ENCODE results near the gene CELF2.

CELF2 gene

DNA sequence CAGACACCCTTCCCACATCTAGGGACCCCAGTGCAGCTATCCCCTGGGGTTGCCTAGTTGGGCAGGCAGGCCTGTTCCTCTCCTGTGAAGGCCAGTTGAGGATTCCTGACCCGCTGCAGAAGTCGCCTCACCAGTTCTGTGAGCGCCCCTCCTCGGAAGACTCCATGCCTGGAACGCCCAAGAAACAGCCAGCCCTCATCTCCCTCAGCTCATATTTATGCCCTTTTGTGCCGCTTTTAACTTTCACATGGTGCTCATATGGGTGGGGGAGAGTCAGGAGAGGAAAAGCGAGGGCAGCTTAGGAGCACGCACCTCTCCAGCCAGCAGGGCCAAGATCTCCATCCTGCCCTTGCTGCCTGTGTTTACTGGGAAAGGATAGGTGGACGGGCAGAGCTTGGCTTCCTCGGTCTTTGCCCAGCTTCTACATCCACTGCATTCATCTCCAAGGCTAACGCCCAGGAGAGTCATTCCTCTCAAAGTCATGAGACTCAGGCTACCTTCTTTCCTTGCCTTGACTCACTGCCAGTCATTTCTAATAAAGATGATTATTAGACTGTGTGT lies 307.2 kb downstream of the CELF2 start:
- TF ChIP-seq CREB5 (CRISPR knock-in tag; IDR thresholded peaks at IDR 0.05; ENCODE audit: low read depth) (no peak), PPARA (CRISPR knock-in tag; IDR thresholded peaks at IDR 0.05; ENCODE audit: borderline replicate concordance) (no peak), ZNF565 (CRISPR knock-in tag; conservative IDR thresholded peaks at IDR 0.05; ENCODE audit: low read depth) (no peak), OSR1 (CRISPR knock-in tag; IDR thresholded peaks at IDR 0.05) (no peak)
- no peak for ATAC-seq

- TF ChIP-seq, protein P1, sequence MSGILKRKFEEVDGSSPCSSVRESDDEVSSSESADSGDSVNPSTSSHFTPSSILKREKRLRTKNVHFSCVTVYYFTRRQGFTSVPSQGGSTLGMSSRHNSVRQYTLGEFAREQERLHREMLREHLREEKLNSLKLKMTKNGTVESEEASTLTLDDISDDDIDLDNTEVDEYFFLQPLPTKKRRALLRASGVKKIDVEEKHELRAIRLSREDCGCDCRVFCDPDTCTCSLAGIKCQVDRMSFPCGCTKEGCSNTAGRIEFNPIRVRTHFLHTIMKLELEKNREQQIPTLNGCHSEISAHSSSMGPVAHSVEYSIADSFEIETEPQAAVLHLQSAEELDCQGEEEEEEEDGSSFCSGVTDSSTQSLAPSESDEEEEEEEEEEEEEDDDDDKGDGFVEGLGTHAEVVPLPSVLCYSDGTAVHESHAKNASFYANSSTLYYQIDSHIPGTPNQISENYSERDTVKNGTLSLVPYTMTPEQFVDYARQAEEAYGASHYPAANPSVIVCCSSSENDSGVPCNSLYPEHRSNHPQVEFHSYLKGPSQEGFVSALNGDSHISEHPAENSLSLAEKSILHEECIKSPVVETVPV (CRISPR knock-in tag; IDR thresholded peaks at IDR 0.05): no peak
- TF ChIP-seq ZNF8 (CRISPR knock-in tag; IDR thresholded peaks at IDR 0.05) (no peak), OSR1 (CRISPR knock-in tag; IDR thresholded peaks at IDR 0.05) (no peak), ZFP3 (CRISPR knock-in tag; IDR thresholded peaks at IDR 0.05) (no peak), CSDC2 (CRISPR knock-in tag; IDR thresholded peaks at IDR 0.05) (no peak), ESRRG (CRISPR knock-in tag; IDR thresholded peaks at IDR 0.05) (no peak), ZC3H10 (CRISPR knock-in tag; IDR thresholded peaks at IDR 0.05) (no peak), SNAI2 (CRISPR knock-in tag; IDR thresholded peaks at IDR 0.05) (no peak), GLIS3 (CRISPR knock-in tag; IDR thresholded peaks at IDR 0.05) (no peak), BACH2 (CRISPR knock-in tag; IDR thresholded peaks at IDR 0.05; ENCODE audit: borderline replicate concordance) (no peak), TCF4 (CRISPR knock-in tag; IDR thresholded peaks at IDR 0.05; ENCODE audit: borderline replicate concordance) (no peak), ZNF565 (CRISPR knock-in tag; conservative IDR thresholded peaks at IDR 0.05; ENCODE audit: low read depth) (no peak), TOX (CRISPR knock-in tag; IDR thresholded peaks at IDR 0.05; ENCODE audit: borderline replicate concordance) (no peak), RARB (CRISPR knock-in tag; IDR thresholded peaks at IDR 0.05) (no peak), CREB5 (CRISPR knock-in tag; IDR thresholded peaks at IDR 0.05; ENCODE audit: low read depth) (no peak), ZNF70 (CRISPR knock-in tag; IDR thresholded peaks at IDR 0.05) (no peak), ZFP30 (CRISPR knock-in tag; IDR thresholded peaks at IDR 0.05) (no peak), ARNTL (CRISPR knock-in tag; IDR thresholded peaks at IDR 0.05; ENCODE audit: borderline replicate concordance, low read depth) (no peak)
- TF ChIP-seq, protein P2, sequence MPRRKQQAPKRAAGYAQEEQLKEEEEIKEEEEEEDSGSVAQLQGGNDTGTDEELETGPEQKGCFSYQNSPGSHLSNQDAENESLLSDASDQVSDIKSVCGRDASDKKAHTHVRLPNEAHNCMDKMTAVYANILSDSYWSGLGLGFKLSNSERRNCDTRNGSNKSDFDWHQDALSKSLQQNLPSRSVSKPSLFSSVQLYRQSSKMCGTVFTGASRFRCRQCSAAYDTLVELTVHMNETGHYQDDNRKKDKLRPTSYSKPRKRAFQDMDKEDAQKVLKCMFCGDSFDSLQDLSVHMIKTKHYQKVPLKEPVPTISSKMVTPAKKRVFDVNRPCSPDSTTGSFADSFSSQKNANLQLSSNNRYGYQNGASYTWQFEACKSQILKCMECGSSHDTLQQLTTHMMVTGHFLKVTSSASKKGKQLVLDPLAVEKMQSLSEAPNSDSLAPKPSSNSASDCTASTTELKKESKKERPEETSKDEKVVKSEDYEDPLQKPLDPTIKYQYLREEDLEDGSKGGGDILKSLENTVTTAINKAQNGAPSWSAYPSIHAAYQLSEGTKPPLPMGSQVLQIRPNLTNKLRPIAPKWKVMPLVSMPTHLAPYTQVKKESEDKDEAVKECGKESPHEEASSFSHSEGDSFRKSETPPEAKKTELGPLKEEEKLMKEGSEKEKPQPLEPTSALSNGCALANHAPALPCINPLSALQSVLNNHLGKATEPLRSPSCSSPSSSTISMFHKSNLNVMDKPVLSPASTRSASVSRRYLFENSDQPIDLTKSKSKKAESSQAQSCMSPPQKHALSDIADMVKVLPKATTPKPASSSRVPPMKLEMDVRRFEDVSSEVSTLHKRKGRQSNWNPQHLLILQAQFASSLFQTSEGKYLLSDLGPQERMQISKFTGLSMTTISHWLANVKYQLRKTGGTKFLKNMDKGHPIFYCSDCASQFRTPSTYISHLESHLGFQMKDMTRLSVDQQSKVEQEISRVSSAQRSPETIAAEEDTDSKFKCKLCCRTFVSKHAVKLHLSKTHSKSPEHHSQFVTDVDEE (CRISPR knock-in tag; IDR thresholded peaks at IDR 0.05): no peak
- ATAC-seq: no peak
Measured at GRCh38 chr10:11325817-11326216, 308.1 kb downstream of the CELF2 start.

- ATAC-seq: no peak
- TF ChIP-seq ZFP3 (CRISPR knock-in tag; IDR thresholded peaks at IDR 0.05): no peak
Measured at GRCh38 chr10:11326241-11326640, 308.6 kb downstream of the CELF2 start.

- TF ChIP-seq ZFP30 (CRISPR knock-in tag; IDR thresholded peaks at IDR 0.05): no peak
- no peak for TF ChIP-seq ISL1 (CRISPR knock-in tag; IDR thresholded peaks at IDR 0.05)
- no peak for TF ChIP-seq CSDC2 (CRISPR knock-in tag; IDR thresholded peaks at IDR 0.05)
- no peak for TF ChIP-seq GLIS3 (CRISPR knock-in tag; IDR thresholded peaks at IDR 0.05)
- no peak for TF ChIP-seq TCF4 (CRISPR knock-in tag; IDR thresholded peaks at IDR 0.05; ENCODE audit: borderline replicate concordance)
- TF ChIP-seq PATZ1 (CRISPR knock-in tag; IDR thresholded peaks at IDR 0.05; ENCODE audit: borderline replicate concordance): no peak
- TF ChIP-seq SNAI2 (CRISPR knock-in tag; IDR thresholded peaks at IDR 0.05): no peak
- TF ChIP-seq, protein P1 (CRISPR knock-in tag; IDR thresholded peaks at IDR 0.05): no peak
- no peak for TF ChIP-seq BACH2 (CRISPR knock-in tag; IDR thresholded peaks at IDR 0.05; ENCODE audit: borderline replicate concordance)
- TF ChIP-seq, protein P3, sequence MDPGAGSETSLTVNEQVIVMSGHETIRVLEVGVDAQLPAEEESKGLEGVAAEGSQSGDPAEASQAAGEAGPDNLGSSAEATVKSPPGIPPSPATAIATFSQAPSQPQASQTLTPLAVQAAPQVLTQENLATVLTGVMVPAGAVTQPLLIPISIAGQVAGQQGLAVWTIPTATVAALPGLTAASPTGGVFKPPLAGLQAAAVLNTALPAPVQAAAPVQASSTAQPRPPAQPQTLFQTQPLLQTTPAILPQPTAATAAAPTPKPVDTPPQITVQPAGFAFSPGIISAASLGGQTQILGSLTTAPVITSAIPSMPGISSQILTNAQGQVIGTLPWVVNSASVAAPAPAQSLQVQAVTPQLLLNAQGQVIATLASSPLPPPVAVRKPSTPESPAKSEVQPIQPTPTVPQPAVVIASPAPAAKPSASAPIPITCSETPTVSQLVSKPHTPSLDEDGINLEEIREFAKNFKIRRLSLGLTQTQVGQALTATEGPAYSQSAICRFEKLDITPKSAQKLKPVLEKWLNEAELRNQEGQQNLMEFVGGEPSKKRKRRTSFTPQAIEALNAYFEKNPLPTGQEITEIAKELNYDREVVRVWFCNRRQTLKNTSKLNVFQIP (CRISPR knock-in tag; IDR thresholded peaks at IDR 0.05; ENCODE audit: borderline replicate concordance, low read depth): no peak
- TF ChIP-seq ZC3H10 (CRISPR knock-in tag; IDR thresholded peaks at IDR 0.05): no peak
- TF ChIP-seq TOX (CRISPR knock-in tag; IDR thresholded peaks at IDR 0.05; ENCODE audit: borderline replicate concordance): no peak
- no peak for ATAC-seq
Measured at GRCh38 chr10:11326913-11327616, 309.4 kb downstream of the CELF2 start.

Measured in SK-N-SH treated with all-trans-retinoic acid at 6 μM for 48 hours (cell line).